A549 (cell line): ENCODE measurements around the gene SERPINE1. TPM values are rescaled to one million over a fixed set of nuclear protein-coding genes. Genes with fewer than 3 reads are reported as not detected.
A peak's percentile ranks its signal among the peaks of the same experiment; 100 is the strongest.

ENCODE experiments used
- ATAC-seq, 2 experiments: fragments of 200-7000 bp in 1 of 2; fragments of >200 bp in 1 of 2; cut with Nextera tagmentation in 1 of 2; cut with Tn5 transposase in 1 of 2; 3 replicates each; pipeline versions ENCODE4 v1.8.0 to v1.9.1; 2018 to 2020; ENCODE audit warnings: mild to moderate bottlenecking in 1 of 2, moderate library complexity in 1 of 2
- CTCF ChIA-PET: fragments of 300-600 bp; sonication (Branson Sonifier 250); formaldehyde crosslinking; extraction: SDS; loops from one replicate; lab custom pipeline; 2021; ENCODE audit warnings: antibody characterized with exemption, inconsistent platforms; lab: Yijun Ruan, JAX
- POLR2A ChIA-PET: fragments of 350-600 bp; formaldehyde crosslinking; extraction: SDS; loops from one replicate; lab custom pipeline; 2021; ENCODE audit warnings: antibody characterized with exemption, inconsistent platforms; lab: Yijun Ruan, JAX
- DNase-seq, 2 experiments: peaks; one replicate each; pipeline versions ENCODE4 v3.0.0 to v3.0.0-alpha.2; 2011 to 2016; ENCODE audit warnings: low read depth in 1 of 2, low spot score in 1 of 2
- FAIRE-seq: peaks from 2 replicates; lab custom pipeline; 2011; peaks lifted over from hg19 to GRCh38; lab: Jason Lieb, UNC
- H3K27ac ChIP-seq, 2 experiments: fragments of >200 bp; sonication (Bioruptor Twin); formaldehyde crosslinking; 3 replicates each; pipeline ENCODE4 v1.5.1; 2016 to 2017
- H3K4me1 ChIP-seq: fragments of >200 bp; sonication (Bioruptor Twin); formaldehyde crosslinking; 3 replicates; pipeline ENCODE4 v1.6.1; 2016
- H3K4me2 ChIP-seq: fragments of >200 bp; sonication (Bioruptor Twin); formaldehyde crosslinking; 3 replicates; pipeline ENCODE4 v1.6.1; 2016
- H3K4me3 ChIP-seq: fragments of >200 bp; sonication (Bioruptor Twin); formaldehyde crosslinking; 3 replicates; pipeline ENCODE4 v1.5.1; 2016
- H3K9me3 ChIP-seq: fragments of >200 bp; sonication (Bioruptor Twin); formaldehyde crosslinking; 3 replicates; pipeline ENCODE4 v1.6.1; 2016
- BCL3 ChIP-seq: fragments of >200 bp; sonication (Bioruptor Twin); formaldehyde crosslinking; IDR thresholded peaks from 3 replicates; pipeline ENCODE4 v1.6.1; 2016
- BHLHE40 ChIP-seq: IDR thresholded peaks from 2 replicates; pipeline ENCODE4 v1.6.1; 2012; ENCODE audit warnings: low read depth, low read length, inconsistent platforms
- CHD2 ChIP-seq: fragments of 150-350 bp; IDR thresholded peaks from 2 replicates; pipeline ENCODE4 v1.6.1; 2014; ENCODE audit warnings: low read length; ENCODE audit not compliant: partially characterized antibody
- CTCF ChIP-seq: fragments of >200 bp; sonication (Bioruptor Twin); formaldehyde crosslinking; IDR thresholded peaks from 3 replicates; pipeline ENCODE4 v1.5.1; 2016
- EHF ChIP-seq: fragments of 250-450 bp; sonication (Bioruptor Pico); IDR thresholded peaks from 2 replicates; pipeline ENCODE4 v1.5.0; 2020; ENCODE audit warnings: mild to moderate bottlenecking
- EHMT2 ChIP-seq: fragments of 200-600 bp; sonication (generic); IDR thresholded peaks from 2 replicates; pipeline ENCODE4 v1.6.1; 2016; ENCODE audit warnings: antibody characterized with exemption, low read depth, mild to moderate bottlenecking, moderate library complexity
- ELK1 ChIP-seq: fragments of 150-350 bp; IDR thresholded peaks from 2 replicates; pipeline ENCODE4 v1.6.1; 2014; ENCODE audit warnings: low read depth, mild to moderate bottlenecking, low read length
- FOSL2 ChIP-seq, 2 experiments: fragments of 450-650 bp in 1 of 2; fragments of >200 bp in 1 of 2; sonication (Bioruptor Twin) in 1 of 2; formaldehyde crosslinking; IDR thresholded peaks; 2 replicates each; pipeline versions ENCODE4 v1.5.0 to v1.6.1; 2016 to 2020; ENCODE audit warnings: mild to moderate bottlenecking in 1 of 2, moderate library complexity in 1 of 2
- GATA3 ChIP-seq: IDR thresholded peaks from 2 replicates; pipeline ENCODE4 v1.6.1; 2012; ENCODE audit warnings: borderline replicate concordance
- HDAC2 ChIP-seq: fragments of 200-600 bp; sonication (generic); IDR thresholded peaks from 2 replicates; pipeline ENCODE4 v1.6.1; 2016
- HES2 ChIP-seq: fragments of >200 bp; sonication (Bioruptor Twin); formaldehyde crosslinking; IDR thresholded peaks from 2 replicates; pipeline ENCODE4 v1.6.1; 2016
- HEYL ChIP-seq: fragments of 250-450 bp; sonication (Bioruptor Pico); IDR thresholded peaks from 2 replicates; pipeline ENCODE4 v1.8.0; 2021; ENCODE audit warnings: mild to moderate bottlenecking, moderate library complexity
- HOXA7 ChIP-seq: fragments of 250-450 bp; sonication (Bioruptor Pico); IDR thresholded peaks from 2 replicates; pipeline ENCODE4 v1.5.0; 2020; ENCODE audit warnings: mild to moderate bottlenecking, moderate library complexity
- JUN ChIP-seq, 2 experiments: fragments of >200 bp; sonication (Bioruptor Twin); formaldehyde crosslinking; IDR thresholded peaks; 2 replicates in 1 of 2; 3 replicates in 1 of 2; pipeline ENCODE4 v1.6.1; 2016 to 2017
- KDM1A ChIP-seq: fragments of 200-600 bp; sonication (generic); IDR thresholded peaks from 2 replicates; pipeline ENCODE4 v1.6.1; 2016; ENCODE audit warnings: low read depth, mild to moderate bottlenecking
- MAZ ChIP-seq: fragments of 150-350 bp; IDR thresholded peaks from 2 replicates; pipeline ENCODE4 v1.6.1; 2014; ENCODE audit warnings: antibody characterized with exemption, low read depth, low read length, borderline replicate concordance
- MYC ChIP-seq: IDR thresholded peaks from 2 replicates; pipeline ENCODE4 v1.6.1; 2012; ENCODE audit warnings: mild to moderate bottlenecking, inconsistent platforms, low read length, improper control_type of control experiment, borderline replicate concordance
- REST ChIP-seq: fragments of 200-600 bp; sonication (generic); IDR thresholded peaks from 2 replicates; pipeline ENCODE4 v1.6.1; 2016; ENCODE audit warnings: antibody characterized with exemption, mild to moderate bottlenecking, moderate library complexity
- RNF2 ChIP-seq: fragments of 200-600 bp; sonication (generic); IDR thresholded peaks from 2 replicates; pipeline ENCODE4 v1.6.1; 2016; ENCODE audit warnings: low read depth, mild to moderate bottlenecking, antibody characterized with exemption, moderate library complexity, borderline replicate concordance
- TFCP2L1 ChIP-seq: fragments of 250-450 bp; sonication (Bioruptor Pico); IDR thresholded peaks from 2 replicates; pipeline ENCODE4 v1.5.0; 2021; ENCODE audit warnings: mild to moderate bottlenecking
- USF2 ChIP-seq: fragments of 450-650 bp; IDR thresholded peaks from 2 replicates; pipeline ENCODE4 v1.6.1; 2014; ENCODE audit warnings: antibody characterized with exemption
- WGBS: methylation state at CpG from one replicate; pipeline ENCODE4 v1.1.6; 2017; ENCODE audit errors: missing lambda C conversion rate; 5-methylcytosine and 5-hydroxymethylcytosine counted together
- polyA plus RNA-seq, 4 experiments: library from polyadenylated mRNA; depleted of rRNA in 3 of 4; stranded (reverse); fragments of >200 nt; fragmentation: RNase III in 1 of 4; extraction: RNeasy Plus Mini Kit Qiagen cat#74134 plus additional on column Dnase treatment in 1 of 4; gene quantifications; 2 replicates in 3 of 4; 3 replicates in 1 of 4; pipeline ENCODE4 v1.2.3, GENCODE V29; 2011 to 2017

SERPINE1 gene
- polyA plus RNA-seq, 2 of the 4 experiments (the other 2 are of a cell fraction) = 286 to 355 TPM

GRCh38 chr7:101099969-101100781 is 26.7 kb upstream of the SERPINE1 start (continued):
- TF ChIP-seq MAZ (no peak), HES2 (no peak)

- ATAC-seq = peak; percentile 20 to 44
Measured at GRCh38 chr7:101100858-101101847, 25.8 kb upstream of the SERPINE1 start.

More at GRCh38 chr7:101100858-101101847, 25.8 kb upstream of the SERPINE1 start:
- 68% methylated on average over 18 of the region's 18 CpGs for WGBS
- H3K27ac ChIP-seq = peak overlapping the region; percentile 94 to 99
- no peaks in the 10 kb centered on the region for H3K9me3 ChIP-seq
- POLR2A ChIA-PET = interaction anchor here (0.5 to 3.5 kb wide), 6 partner anchors 10 to 29 kb away, joined by 3 to 41 read pairs (median 10); partner anchors contain the start of genes SERPINE1 and TRIM56
- CTCF ChIA-PET = interaction anchor here (0.8 to 20.0 kb wide), 5 partner anchors 10 to 91 kb away, joined by 3 to 600 read pairs (median 5); partner anchors contain the start of gene SERPINE1
- peak overlapping the region; percentile 73 for H3K4me2 ChIP-seq
- DNase-seq (no peak), FAIRE-seq (no peak)
- TF ChIP-seq GATA3 (no peak), HEYL (CRISPR knock-in tag) (no peak), TFCP2L1 (no peak), KDM1A (no peak), RNF2 (no peak), EHMT2 (no peak), FOSL2 (IDR thresholded peaks at IDR 0.05) (no peak), FOSL2 (CRISPR knock-in tag; IDR thresholded peaks at IDR 0.05) (no peak; the same call in 1 of the 2 replicates), ELK1 (no peak), EHF (CRISPR knock-in tag) (no peak), USF2 (no peak), REST (no peak), HOXA7 (no peak), CTCF (no peak), JUN (IDR thresholded peaks at IDR 0.05) (no peak), BCL3 (no peak), HDAC2 (no peak), MYC (no peak), BHLHE40 (no peak), CHD2 (no peak)
- no peak overlapping the region for H3K4me3 ChIP-seq
- H3K4me1 ChIP-seq = peaks cover 67% of the 10 kb centered on the region
